EH (cell line): ENCODE results near the gene MEFV.
"Not testable (repeated sequence)": the region's sequence is repeated elsewhere in the genome, so short reads cannot be mapped to it uniquely, and the experiment has no call there.

Experiments used
- DNase-seq: peaks from one replicate; pipeline ENCODE4 v3.0.0-alpha.2; 2015; ENCODE audit warnings: low read depth

The MEFV gene, protein sequence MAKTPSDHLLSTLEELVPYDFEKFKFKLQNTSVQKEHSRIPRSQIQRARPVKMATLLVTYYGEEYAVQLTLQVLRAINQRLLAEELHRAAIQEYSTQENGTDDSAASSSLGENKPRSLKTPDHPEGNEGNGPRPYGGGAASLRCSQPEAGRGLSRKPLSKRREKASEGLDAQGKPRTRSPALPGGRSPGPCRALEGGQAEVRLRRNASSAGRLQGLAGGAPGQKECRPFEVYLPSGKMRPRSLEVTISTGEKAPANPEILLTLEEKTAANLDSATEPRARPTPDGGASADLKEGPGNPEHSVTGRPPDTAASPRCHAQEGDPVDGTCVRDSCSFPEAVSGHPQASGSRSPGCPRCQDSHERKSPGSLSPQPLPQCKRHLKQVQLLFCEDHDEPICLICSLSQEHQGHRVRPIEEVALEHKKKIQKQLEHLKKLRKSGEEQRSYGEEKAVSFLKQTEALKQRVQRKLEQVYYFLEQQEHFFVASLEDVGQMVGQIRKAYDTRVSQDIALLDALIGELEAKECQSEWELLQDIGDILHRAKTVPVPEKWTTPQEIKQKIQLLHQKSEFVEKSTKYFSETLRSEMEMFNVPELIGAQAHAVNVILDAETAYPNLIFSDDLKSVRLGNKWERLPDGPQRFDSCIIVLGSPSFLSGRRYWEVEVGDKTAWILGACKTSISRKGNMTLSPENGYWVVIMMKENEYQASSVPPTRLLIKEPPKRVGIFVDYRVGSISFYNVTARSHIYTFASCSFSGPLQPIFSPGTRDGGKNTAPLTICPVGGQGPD

DNA sequence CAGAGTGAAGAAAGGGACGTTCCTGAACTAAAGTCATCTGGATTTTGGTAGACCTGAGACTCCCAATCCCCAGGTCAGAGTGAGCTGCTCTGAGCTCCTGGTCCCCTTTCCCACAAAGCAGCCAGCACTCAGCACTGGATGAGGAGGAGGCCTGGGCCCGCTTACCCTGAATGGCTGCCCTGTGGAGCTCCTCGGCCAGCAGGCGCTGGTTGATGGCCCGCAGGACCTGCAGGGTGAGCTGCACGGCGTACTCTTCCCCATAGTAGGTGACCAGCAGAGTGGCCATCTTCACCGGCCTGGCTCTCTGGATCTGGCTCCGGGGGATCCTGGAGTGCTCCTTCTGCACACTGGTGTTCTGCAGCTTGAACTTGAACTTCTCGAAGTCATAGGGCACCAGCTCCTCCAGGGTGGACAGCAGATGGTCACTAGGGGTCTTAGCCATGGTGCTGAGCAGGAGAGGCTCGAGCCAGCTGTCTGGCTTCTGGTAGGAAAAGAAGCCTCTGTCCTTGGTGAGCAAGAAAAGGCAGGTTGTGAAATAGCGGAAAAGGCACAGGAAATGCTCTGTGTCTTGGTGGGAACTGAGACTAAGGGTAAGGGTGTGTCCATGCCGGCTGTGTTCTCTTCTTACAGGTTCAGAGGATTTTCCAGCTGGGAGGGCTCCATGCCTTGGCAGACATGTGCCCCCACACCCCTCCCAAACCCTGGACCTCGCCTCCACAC, at the start of gene MEFV:
Gene MEFV (minus strand): TSS at position 488 of the 720 bp plus-strand sequence. CDS start 46 bp downstream, at position 442.
- peak; percentile 3 for DNase-seq

DNA sequence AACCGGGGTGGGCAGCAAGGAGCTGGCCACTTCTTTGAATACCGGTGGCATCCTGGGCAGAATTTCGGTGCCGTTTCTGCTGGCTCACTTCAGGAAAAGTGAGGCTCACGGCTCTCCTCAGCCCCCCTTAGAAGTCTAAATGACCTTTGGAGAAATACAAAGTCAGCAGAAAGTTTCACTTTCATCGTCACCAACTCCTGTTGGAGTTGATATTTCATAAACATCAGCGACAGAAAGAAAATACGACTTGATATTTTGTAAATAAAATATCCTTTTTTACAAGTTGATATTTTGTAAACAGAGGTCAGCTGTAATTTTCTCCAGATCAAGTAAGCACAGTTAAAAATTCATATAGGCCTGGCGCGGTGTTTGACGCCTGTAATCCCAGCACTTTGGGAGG, 49.6 kb upstream of the MEFV start:
- DNase-seq: no peak

DNA sequence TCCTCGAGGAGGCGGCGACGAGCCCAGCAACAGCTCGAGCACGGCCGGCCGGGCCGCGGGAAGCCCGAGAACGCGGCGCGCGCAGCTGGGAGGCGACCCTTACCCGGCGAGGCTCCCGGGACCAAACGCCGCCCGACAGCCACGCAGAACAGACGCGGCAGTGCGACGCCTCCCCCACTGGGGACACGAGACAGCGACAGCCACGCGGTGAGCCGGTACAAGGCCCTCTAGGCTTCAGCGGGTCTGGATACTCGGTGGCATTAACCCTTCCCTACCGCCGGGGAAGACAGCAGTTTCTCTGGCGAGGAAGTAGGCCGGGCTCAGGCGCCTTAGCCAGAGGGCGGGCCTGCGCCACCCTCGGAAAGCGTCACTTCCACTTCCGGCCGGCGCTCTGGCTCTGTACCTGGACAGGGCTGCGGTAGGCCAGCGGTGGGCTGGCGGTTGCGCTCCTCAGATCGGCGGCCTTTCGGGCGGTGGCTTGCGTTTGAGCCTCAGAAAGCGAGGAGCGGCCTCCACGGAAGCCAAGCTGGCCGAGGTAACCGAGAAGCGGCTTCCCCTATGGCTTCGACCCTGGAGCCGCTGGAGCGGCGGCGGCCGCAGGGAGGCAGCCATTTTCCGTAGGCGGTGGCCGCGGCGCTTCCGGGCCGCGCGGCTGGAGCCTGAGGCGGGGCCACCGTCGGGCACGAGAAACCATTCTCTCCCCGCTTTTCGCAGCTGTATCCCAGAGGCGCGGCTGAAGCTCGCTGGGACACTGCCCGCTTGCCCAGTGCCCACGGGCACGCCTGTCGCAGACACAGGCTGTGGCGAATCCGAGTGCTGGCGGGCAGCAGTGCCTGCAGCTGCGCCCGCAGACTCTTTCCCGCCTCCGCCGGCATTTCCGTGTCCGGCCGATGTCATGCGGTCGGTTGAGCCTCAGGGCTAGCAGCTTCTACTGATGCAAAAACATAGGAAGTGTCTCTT, 49.0 kb upstream of the MEFV start, which contains the start of the genes TIGD7 and ZNF75A:
Gene TIGD7 (minus strand): TSS at position 322 of the 960 bp plus-strand sequence. CDS start 4,816 bp downstream, outside the sequence.
Gene ZNF75A (plus strand): TSS at position 389 of the 960 bp plus-strand sequence. CDS start 2,932 bp downstream, outside the sequence.
- peak; percentile 90 for DNase-seq

DNA sequence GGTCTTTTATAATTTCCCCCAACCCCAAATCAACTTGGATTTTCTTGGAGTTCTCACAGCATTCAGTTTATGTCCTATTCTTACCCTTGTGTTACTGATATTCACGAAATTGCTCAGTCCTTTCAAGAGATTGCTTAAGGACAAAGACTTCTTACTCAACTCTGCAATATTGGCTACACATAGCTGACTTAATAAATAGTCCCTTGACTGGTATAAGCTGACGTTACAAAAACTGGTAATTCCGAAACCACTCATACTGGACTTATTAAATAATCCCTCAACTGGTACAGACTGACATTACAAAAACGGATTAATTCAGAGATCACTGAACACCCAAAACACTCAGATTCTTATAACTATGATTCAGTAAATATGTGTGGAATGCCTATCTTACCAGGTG, 47.9 kb upstream of the MEFV start:
- DNase-seq: no peak

DNA sequence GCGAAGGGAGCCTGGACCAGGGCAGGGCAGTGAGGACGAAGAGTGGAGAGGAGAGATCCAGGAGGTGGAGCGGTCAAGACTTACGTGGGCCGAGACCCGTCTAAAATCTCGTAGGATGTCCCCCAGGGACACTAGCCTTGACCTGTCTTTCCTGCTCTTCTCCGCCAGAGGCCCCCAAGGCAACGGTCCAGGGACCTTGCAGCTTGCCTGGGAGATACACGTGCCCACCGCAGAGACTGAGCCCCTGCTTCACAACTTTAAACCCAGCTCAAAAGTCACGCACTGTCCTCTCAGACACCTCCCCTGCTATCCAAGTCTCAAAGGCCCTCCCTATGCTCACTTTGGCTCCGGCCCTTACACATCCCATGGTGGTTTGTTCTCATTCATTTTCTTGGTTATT, 39.4 kb upstream of the MEFV start:
- DNase-seq: no peak

DNA sequence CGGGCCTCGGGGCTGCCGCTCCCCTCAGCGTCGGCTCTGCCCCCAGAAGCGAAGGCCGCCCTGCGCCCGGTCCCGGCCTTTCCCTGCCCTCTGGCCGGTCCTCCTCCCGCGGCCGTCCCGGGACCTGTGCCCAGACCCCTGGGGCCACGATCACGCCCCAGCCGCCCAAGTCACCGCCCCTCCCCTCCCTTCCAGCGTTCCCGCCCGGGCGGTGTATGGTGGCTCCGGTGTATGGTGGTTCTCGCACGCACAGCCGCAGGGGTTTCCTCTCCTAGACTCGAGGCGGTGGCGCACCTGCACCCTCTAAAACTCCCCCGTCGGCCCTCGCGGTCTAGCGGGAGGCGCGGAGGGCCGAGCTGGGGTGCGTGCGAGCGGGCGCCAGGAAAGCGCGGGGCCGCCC, 38.8 kb upstream of the MEFV start:
- no peak for DNase-seq

DNA sequence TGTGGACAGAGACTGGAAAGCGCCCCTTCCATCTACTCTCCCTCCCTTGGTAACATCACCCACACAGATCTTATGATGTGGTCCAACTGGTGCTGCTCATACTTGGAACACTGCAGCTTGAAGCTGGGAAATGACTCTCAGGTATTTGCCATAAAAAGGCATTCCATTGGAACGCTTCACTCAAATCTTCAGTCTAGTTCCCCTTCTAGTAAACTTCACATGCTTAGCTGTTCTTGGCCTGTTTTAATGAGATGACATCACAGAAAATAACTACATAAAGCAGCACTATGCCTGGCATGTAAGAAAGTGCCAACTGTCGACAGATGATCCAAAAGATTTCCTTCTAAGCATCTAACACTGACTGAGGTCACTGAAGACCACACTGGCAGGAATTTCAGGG, 36.2 kb upstream of the MEFV start:
- DNase-seq: peak; percentile 60

DNA sequence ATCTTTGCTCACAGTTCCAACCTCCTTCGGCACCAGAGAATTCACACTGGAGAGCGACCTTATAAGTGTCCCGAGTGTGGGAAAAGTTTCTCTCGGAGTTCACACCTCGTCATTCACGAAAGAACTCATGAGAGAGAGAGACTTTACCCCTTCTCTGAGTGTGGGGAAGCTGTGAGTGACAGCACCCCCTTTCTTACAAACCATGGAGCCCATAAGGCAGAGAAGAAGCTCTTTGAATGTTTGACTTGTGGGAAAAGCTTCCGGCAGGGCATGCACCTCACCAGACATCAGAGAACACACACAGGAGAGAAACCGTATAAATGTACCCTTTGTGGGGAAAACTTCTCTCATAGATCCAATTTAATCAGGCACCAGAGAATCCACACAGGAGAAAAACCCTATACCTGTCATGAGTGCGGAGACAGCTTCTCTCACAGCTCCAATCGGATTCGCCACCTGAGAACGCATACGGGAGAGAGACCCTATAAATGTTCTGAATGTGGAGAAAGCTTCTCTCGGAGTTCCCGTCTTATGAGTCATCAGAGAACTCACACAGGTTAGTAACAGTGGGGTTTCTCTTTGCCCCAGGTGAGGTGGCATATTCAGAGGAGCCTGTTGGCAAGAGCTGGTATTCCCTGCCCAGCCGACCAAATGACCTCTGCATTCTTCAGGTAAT, 33.7 kb upstream of the MEFV start:
- no peak for DNase-seq

DNA sequence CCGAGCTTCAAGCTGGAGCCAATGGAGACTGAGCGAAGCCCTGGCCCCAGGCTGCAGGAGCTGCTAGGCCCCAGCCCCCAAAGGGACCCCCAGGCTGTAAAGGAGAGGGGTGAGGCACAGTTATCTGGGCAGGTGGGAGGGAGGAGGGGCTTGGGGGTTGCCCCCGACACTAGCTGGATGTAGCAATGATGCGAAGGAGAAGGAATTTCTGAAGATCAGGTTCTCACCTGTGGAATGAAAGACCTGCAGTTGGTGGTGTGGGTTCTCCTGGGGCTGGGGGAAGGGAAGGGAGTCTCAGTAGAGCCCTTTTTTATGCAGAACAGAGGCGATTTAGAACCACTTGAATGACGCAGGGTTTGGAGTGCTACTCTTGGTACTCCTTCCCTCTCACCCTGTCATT, 28.7 kb upstream of the MEFV start:
- DNase-seq: no peak

DNA sequence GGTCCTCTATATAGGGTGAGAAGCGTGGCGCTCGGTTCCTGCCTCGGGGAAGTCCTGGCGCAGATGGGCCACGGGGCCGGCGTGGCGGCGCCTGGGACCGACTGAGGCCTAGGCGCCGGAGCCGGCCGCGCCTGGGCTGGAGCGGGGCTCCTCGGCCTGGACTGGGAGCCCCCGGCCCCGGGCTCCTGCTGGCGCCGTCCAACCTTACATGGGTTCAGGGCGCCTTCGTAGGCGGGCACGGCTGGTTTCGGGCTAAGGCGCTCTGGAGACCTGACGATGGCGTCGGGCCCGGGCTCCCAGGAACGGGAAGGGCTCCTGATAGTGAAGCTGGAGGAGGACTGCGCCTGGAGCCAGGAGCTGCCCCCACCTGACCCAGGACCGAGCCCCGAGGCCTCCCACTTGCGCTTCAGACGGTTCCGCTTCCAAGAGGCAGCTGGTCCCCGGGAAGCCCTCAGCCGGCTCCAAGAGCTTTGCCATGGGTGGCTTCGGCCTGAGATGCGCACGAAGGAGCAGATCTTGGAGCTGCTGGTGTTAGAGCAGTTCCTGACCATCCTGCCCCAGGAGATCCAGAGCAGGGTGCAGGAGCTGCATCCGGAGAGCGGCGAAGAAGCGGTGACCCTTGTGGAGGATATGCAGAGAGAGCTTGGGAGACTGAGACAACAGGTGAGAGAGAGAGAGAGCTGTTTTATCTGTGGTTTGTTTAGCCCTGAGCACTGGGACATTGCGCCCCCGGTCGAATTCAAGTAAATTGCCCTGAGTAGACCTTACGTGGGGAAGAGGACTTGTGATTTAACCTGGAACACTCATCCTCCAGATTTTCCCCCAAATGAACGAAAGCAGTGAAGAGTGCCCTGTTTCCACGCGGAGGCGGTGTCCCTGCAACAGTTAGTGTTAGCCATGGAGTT, 27.4 kb upstream of the MEFV start:
- no peak for DNase-seq

DNA sequence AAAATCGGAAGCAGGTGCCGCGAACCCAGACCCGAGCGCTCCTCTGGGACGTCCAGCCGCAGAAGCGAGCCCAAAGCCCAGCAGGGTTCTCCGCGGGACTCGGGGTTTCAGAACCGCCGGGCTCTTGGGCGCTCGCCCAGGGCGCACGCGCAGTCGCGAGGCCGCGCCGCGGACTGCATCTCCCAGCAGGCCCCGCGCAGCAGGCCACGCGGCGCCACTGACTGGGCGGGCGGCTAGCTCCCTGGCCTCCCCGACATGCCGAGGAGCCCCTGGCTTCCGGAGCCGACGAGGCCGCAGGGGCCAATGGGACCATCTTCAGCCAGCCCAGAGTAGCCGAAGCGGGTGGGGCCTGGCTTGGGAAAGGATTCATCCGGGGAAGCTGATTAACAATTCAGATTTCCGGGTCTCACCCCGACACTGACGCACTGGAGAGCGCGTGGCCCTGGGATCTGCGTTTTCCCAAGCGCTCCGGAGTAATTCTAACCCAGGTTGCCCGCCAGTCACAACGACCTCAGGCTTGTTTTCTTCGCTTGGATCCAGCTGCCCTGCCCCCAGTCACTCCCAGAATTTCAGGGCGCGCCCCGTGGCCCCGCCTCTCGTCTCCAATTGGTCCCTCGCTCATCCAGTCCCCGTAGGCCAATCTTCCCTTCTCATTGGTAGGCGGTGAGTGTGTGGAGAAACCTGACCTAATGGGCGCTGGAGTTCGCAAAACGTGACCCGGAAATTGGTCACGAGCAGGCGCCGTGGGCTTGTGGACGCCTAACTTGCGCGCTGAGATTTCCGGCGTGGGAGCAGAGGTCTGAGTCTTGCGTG, 26.5 kb upstream of the MEFV start, which contains the start of gene ZNF263:
Gene ZNF263 (plus strand): TSS at position 762 of the 813 bp plus-strand sequence. CDS start 328 bp downstream, outside the sequence.
- DNase-seq: peak; percentile 98

DNA sequence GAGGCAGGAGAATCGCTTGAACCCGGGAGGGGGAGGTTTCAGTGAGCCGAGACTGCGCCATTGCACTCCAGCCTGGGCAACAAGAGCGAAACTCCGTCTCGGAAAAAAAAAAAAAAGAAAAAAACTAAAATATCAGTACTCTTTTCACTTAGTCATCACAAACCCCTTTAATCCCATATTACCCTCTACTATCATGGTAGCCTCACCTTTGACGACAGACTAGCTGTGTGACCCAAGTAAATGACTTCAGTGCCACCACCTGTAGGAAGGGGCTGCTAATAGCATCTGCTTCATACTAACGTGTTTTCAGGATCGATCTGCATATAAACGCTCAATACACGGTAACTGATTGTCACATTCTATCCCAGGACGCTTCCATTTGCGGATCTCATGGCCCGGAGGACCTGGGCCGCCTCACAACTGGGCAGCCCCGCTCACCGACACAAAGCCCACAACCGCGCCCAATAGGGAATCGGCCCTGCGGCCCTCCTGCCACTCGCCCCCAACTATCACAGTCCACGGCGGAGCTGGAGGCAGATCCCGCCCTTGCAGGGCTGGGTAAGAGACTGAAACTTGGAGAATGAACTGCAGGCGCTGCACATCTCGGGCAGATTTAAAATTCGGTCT, 25.8 kb upstream of the MEFV start:
- no peak for DNase-seq

DNA sequence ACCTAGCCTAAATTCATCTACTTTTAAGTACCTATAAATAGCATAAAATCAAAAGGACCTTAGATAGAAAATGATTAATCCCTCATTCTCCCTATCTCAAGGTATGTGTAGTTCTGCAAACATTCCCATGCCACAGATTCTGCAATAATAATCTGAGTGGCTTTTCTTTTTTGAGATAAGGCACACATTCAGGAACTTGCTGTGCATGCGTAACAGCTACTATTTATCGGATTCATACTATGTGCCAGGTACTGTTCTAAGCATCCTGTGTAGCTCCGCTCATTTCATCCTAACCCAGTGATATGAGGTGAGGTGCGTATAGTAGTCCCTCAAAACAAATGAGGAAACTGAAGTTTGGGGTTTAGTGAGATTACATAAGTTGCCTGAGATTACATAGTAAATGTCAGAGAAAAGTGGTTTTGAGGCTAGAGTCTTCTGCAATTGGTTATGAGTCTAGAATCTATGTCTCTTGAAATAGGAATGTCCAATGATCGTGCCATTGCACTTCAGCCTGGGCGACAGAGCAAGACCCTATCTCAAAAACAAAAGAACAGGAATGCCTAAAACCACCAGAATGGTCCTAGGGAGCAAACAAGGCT, 24.9 kb upstream of the MEFV start:
- no peak for DNase-seq

DNA sequence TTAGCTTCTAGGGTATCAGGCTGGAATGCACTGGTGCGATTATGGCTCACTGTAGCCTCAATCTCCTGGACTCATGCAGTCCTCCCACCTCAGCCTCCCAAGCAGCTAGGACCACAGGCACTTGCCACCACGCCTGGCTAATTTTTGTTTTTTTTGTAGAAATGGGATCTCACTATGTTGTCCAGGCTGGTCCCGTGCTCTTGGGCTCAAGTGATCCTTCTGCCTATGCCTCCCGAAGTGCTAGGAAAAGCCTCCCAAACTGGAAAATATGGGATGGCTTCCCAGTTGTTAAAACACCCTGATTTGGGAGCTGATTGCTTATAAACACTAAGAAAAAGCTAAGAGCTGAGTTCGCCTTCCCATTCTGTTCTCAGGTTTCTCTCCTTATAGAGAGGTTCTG, 20.2 kb upstream of the MEFV start:
- DNase-seq: no peak

DNA sequence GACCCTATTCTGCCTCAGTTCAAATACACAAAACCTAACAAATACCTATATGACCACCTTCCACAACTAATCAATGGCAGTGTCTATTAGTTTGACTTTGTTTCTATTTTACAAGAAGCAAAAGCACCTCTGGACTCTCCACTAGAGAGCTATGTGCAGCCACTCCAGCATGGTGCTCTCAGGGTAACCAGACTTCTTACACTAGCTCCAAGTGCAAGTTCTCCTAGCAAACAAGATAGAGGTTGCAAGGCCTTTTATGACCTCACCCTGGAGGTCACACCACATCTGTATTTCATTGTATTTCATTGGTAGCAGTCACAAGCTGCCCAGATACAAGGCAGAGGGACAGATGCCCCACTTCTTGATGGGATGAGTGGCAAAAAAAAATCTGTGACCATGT, 18.5 kb upstream of the MEFV start:
- DNase-seq: no peak

DNA sequence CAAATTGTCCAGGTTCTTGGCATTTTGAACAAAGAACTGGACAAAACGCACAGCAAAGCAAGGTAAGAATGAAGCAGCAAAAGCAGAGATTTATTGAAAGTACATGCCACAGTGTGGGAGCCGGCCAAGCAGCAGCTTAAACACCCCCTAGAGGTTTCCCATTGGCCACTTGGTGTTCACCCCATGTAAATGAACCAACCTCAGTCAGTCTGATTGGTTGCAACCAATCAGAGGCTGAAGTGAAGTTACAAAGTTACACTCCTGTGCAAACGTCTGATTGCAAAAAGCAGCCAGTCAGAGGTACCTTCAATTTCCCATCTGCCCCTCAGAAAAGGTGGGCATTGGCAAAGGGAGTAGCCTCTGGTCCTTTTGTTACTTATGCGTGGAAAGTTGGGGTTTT, 18.1 kb upstream of the MEFV start:
- DNase-seq: peak; percentile 38

DNA sequence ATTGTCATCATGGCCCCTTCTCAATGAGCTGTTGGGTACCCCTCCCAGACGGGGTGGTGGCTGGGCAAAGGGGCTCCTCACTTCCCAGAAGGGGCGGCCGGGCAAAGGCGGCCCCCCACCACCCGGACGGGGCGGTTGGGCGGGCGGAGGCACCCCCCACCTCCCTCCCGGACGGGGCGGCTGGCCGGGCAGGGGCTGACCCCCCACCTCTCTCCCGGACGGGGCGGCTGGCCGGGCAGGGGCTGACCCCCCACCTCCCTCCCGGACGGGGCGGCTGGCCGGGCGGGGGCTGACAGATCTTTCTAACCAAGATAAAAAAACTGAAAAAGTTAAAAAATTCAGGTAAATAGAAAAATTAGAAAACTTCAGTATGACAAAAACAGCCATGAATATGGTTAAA, 14.8 kb upstream of the MEFV start:
- not testable (repeated sequence) for DNase-seq

DNA sequence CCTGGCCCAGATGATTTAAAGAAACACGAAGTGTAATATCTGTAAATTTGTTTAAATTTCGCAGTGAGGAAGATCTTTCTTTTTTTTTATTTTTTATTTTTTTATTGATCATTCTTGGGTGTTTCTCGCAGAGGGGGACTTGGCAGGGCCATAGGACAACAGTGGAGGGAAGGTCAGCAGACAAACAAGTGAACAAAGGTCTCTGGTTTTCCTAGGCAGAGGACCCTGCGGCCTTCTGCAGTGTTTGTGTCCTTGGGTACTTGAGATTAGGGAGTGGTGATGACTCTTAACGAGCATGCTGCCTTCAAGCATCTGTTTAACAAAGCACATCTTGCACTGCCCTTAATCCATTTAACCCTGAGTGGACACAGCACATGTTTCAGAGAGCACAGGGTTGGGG, 14.3 kb upstream of the MEFV start:
- not testable (repeated sequence) for DNase-seq
